GM18867 (cell line): ENCODE results near the gene SNX11.
"Not testable (repeated sequence)": the region's sequence is repeated elsewhere in the genome, so short reads cannot be mapped to it uniquely, and the experiment has no call there.

Experiments
- ATAC-seq: cut with Tn5 transposase; IDR thresholded peaks from one replicate; pipeline ENCODE4 v1.9.1; 2021; ENCODE audit warnings: mild to moderate bottlenecking, moderate library complexity; ENCODE audit not compliant: unreplicated experiment

Gene SNX11, protein sequence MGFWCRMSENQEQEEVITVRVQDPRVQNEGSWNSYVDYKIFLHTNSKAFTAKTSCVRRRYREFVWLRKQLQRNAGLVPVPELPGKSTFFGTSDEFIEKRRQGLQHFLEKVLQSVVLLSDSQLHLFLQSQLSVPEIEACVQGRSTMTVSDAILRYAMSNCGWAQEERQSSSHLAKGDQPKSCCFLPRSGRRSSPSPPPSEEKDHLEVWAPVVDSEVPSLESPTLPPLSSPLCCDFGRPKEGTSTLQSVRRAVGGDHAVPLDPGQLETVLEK

GRCh38 chr17:48107137-48108055 is at the start of gene SNX11:
Gene SNX11, plus strand, starts transcription at chr17:48107766. Its CDS starts 4,278 bp downstream, at chr17:48112044.
- ATAC-seq, result peak; percentile 80

DNA sequence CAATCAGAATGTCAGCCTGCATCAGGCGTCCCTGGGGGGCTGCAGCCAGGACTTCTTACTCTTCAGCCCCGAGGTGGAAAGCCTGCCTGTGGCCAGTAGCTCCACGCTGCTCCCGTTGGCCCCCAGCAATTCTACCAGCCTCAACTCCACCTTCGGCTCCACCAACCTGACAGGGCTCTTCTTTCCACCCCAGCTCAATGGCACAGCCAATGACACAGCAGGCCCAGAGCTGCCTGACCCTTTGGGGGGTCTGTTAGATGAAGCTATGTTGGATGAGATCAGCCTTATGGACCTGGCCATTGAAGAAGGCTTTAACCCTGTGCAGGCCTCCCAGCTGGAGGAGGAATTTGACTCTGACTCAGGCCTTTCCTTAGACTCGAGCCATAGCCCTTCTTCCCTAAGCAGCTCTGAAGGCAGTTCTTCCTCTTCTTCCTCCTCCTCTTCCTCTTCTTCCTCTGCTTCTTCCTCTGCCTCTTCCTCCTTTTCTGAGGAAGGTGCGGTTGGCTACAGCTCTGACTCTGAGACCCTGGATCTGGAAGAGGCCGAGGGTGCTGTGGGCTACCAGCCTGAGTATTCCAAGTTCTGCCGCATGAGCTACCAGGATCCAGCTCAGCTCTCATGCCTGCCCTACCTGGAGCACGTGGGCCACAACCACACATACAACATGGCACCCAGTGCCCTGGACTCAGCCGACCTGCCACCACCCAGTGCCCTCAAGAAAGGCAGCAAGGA is 49.0 kb upstream of the SNX11 start:
- no peak for ATAC-seq

GRCh38 chr17:48059125-48059668 is 48.4 kb upstream of the SNX11 start:
- no peak for ATAC-seq

DNA sequence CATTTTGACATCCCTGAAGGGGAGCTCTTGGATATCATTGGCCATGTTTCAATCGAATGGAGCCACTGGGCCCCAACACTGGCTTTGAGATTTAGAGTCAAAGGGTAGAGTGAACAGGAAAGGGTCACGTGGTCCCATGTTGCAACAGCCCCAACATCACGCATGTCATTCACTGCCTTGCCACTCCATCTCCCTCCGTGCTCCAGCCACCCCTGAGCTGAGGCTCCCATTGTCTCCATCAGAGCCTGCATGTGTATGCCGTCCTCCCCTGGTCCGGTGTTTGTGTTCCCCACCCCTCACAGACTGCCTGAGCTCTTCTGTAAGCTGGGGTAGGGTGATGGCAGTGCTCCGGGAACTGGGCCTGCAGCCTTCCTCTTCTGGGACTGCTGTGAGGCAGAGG is 47.3 kb upstream of the SNX11 start:
- ATAC-seq, result no peak

DNA sequence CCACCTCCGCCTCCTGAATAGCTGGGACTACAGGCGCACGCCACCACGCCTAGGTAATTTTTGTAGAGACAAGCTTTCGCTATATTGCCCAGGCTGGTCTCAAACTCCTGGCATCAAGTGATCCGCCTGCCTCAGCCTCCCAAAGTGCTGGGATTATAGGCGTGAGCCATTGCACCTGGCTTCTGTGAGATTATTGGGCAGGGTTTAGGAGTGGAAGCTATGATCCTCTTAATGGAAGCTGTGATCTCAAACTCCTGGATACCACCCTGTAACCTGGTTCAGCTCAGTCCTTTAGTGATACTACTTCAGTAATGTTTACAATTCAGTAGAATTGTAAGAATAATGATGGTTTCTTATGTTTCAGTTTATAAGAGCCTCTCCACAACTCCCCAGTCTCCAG is 45.3 kb upstream of the SNX11 start:
- no peak for ATAC-seq

DNA sequence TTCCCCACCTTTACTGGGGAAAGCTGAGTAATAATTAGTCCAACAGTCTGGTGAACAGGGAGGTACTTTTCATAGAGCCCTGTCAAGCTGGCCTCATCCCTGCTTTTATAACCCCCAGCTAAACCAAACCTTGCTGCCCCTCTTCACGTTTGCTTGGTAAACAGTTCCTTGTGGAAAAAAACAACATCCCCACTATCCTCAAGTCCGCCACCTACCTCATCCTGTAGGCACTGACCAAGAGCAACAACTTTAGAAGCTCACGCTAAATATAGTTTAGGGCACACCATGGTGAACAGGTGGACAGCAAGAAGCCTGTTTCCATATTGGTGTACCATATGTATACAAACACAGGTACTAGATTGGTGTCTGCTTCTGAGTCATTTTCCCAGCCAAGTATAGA is 42.9 kb upstream of the SNX11 start:
- ATAC-seq, result no peak

DNA sequence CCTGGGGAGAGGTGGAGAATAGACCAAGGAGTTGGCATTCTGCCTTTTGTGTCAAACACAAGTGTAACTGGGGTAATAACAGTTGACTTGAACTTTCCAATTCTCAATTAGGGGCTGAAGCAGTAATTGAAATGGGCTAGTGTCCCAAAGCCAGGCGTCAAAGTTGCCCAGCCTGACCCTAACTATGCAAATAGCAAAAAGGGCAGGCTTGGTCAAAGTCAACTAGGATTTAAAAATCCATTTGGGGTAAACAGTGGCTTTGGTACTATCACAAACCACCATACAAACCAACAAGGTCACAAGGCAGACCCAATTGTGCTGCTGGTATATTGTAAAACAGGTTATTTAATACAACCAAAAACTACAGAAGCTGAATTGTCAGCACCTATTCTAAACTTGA is 41.4 kb upstream of the SNX11 start:
- no peak for ATAC-seq

- ATAC-seq, result no peak
These were observed 40.9 kb upstream of the SNX11 start for GRCh38 chr17:48066656-48067055.

- no peak for ATAC-seq
These were observed 40.3 kb upstream of the SNX11 start for GRCh38 chr17:48067245-48067644.

- not testable (repeated sequence) for ATAC-seq
These were observed 39.8 kb upstream of the SNX11 start for GRCh38 chr17:48067808-48068207.

DNA sequence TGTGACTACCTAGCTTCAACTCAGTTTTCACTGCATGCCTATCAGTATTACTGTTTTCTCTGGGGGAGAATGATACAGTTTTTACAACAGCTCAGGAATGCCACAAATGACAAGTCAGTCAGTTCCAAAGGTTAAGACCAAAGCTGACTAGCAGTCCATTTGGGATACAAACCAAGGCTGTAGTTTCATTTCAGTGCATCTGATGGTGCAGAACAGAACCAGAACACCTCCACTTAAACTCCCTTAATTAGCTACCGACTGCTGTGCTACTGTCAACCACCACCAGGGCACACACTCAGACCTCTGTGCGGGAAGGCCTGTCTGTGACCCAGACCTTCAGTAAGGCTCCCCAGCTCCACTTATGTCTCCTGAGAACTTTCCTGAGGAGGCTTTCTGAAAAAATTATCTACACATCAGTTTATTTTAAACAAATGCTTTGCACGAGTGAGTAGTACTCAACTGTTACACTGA is 39.0 kb upstream of the SNX11 start:
- no peak for ATAC-seq

DNA sequence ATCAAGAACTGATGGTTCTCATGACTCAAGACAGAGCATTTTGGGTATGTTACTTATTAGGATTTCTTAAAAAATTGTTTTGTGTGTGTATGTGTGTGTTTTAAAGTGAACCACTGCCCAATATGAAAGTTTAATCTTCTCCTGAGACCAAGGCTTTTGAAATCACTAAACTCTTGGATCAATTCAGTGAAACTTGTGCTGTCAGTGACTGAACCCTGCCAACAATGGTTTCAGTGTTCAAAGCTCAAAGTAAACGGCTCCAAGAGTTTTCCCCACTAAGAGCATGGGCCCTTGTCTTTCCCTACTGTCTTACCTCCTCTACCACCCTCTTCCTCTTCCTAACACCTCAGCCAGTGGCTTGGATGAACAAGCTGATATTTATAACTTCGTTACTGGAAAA is 37.4 kb upstream of the SNX11 start:
- no peak for ATAC-seq

- ATAC-seq, result no peak
These were observed 35.9 kb upstream of the SNX11 start for GRCh38 chr17:48071654-48072053.

- ATAC-seq, result not testable (repeated sequence)
These were observed 34.8 kb upstream of the SNX11 start for GRCh38 chr17:48072811-48073210.

- not testable (repeated sequence) for ATAC-seq
These were observed 33.9 kb upstream of the SNX11 start for GRCh38 chr17:48073566-48074094.

DNA sequence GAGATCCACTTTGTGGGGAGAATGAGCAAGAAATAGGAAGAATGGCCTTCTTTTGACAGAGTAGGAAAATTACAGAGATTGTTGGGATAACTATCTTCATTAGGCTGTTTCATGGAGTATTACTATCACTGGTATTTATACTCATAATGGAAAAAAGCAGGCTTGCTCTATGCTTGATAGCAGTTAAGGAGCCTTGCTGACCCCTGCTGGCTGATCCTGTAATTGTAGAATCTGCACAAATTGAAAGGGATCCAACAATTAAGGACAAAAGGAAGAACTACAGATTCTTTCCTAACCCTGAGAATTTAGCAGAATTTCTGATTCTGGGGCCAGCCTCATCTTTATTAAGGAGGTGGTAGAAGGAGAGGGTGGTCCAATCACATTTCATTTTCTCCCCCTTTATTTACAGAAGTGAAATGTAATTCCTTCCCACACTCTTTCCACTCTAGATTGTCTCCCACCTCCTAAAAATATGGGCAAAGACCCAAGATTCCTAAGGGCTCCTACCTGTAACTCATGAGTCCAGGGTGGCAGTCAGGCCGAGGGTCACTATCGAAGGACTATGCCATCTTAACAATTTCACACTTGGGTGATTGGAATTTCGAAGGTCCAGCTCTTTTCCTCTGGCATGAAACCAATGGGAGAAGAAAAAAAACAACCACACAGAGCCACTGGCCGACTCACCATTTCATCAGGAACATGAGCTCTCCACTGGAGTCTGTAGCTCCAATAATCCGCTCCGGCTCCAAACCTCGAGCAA is 33.1 kb upstream of the SNX11 start:
- no peak for ATAC-seq

DNA sequence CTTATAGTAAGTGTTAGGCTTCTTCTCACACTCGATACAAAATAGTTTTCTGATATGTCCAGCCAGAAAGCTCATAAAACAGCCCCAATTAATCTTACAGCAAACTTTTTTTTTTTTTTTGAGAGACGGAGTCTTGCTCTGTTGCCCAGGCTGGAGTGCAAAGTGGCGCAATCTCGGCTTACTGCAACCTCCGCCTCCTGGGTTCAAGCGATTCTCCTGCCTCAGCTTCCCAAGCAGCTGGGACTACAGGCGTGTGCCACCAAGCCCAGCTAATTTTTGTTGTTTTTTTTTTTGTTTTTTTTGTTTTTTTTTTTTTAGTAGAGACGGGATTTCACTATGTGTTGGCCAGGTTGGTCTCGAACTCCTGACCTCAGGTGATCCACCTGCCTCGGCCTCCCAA is 30.4 kb upstream of the SNX11 start:
- ATAC-seq, result not testable (repeated sequence)

DNA sequence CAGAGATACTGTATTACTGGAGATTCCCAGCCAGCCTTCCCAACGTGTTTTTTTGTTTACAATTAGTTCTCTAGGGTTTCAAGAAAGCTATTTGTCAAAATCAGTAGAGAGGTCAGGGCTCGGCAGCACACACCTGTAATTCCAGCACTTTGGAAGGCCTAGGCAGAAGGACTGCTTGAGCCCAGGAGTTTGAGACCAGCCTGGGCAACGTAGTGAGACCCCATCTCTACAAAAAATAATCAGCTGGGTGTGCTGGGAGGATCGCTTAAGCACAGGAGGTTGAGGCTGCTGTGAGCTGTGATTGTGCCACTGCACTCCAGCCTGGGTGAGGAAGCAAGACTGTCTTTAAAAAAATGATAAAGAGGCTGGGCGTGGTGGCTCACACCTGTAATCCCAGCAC is 25.7 kb upstream of the SNX11 start:
- no peak for ATAC-seq

- ATAC-seq, result no peak
These were observed 22.6 kb upstream of the SNX11 start for GRCh38 chr17:48084932-48085331.
